ENCODE measurements around the gene COL24A1.

The COL24A1 gene

DNA sequence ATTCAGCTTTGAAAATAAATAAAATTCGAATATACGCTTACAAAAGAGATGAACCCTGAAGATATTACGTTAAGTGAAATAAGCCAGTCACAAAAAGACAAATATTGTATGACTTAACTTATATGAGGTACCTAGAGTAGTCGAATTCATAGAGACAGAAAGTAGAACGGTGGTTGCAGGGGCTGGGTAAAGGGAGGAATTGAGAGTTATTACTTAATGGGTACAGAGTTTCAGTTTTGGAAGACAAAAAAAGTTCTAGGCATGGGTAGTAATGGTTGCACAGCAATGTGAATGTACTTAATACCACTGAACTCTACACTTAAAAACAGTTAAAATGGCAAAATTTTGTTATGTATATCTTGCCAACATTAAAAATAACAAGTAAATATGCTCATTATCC lies 399.7 kb downstream of the COL24A1 start:
- DNase-seq = no peak
- H3K27ac ChIP-seq = no peak overlapping the region
- no peaks in the 10 kb centered on the region for H3K36me3 ChIP-seq
- H3K4me3 ChIP-seq (ENCODE audit: low read depth, low read length) = no peak overlapping the region
- TF ChIP-seq, protein P1, sequence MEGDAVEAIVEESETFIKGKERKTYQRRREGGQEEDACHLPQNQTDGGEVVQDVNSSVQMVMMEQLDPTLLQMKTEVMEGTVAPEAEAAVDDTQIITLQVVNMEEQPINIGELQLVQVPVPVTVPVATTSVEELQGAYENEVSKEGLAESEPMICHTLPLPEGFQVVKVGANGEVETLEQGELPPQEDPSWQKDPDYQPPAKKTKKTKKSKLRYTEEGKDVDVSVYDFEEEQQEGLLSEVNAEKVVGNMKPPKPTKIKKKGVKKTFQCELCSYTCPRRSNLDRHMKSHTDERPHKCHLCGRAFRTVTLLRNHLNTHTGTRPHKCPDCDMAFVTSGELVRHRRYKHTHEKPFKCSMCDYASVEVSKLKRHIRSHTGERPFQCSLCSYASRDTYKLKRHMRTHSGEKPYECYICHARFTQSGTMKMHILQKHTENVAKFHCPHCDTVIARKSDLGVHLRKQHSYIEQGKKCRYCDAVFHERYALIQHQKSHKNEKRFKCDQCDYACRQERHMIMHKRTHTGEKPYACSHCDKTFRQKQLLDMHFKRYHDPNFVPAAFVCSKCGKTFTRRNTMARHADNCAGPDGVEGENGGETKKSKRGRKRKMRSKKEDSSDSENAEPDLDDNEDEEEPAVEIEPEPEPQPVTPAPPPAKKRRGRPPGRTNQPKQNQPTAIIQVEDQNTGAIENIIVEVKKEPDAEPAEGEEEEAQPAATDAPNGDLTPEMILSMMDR (IDR thresholded peaks at IDR 0.05; ENCODE audit: low read depth, low read length) = no peak
- no peaks in the 10 kb centered on the region for H3K9me3 ChIP-seq (ENCODE audit: severe bottlenecking)
- no peaks in the 10 kb centered on the region for H3K27me3 ChIP-seq (ENCODE audit: insufficient read depth, low read depth, severe bottlenecking)

DNA sequence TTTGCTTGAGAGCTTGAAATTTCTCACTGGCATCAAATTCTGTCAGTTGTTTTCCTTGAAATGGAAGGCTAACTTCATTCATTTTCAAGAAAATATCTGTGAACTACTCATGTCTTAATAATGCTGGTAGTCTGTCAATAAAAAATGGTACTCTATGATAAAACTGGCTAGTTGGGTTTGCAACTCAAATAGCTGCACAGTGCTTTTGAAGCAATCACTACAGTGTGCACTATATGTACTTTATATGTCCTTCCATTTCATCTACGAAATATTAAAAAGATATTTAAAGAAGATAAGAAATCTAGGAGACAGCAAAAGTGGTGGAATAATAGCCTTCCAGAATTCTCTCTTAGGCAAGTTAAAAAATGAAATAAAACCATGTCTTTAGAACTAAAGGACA lies 408.5 kb downstream of the COL24A1 start:
- TF ChIP-seq, protein P1 (IDR thresholded peaks at IDR 0.05; ENCODE audit: low read depth, low read length) = no peak
- Histone ChIP-seq H3K4me3 (ENCODE audit: low read depth, low read length) (no peak overlapping the region), H3K27ac (no peak overlapping the region), H3K9me3 (ENCODE audit: severe bottlenecking) (no peaks in the 10 kb centered on the region), H3K36me3 (no peaks in the 10 kb centered on the region), H3K27me3 (ENCODE audit: insufficient read depth, low read depth, severe bottlenecking) (no peaks in the 10 kb centered on the region)
- no peak for DNase-seq

- DNase-seq = no peak
- H3K4me3 ChIP-seq (ENCODE audit: low read depth, low read length) = no peak overlapping the region
- no peaks in the 10 kb centered on the region for H3K36me3 ChIP-seq
- H3K27ac ChIP-seq = no peak overlapping the region
- TF ChIP-seq, protein P1 (IDR thresholded peaks at IDR 0.05; ENCODE audit: low read depth, low read length) = no peak
- no peaks in the 10 kb centered on the region for H3K27me3 ChIP-seq (ENCODE audit: insufficient read depth, low read depth, severe bottlenecking)
- H3K9me3 ChIP-seq (ENCODE audit: severe bottlenecking) = no peaks in the 10 kb centered on the region
Observed at GRCh38 chr1:85746777-85747176, 409.8 kb downstream of the COL24A1 start.

DNA sequence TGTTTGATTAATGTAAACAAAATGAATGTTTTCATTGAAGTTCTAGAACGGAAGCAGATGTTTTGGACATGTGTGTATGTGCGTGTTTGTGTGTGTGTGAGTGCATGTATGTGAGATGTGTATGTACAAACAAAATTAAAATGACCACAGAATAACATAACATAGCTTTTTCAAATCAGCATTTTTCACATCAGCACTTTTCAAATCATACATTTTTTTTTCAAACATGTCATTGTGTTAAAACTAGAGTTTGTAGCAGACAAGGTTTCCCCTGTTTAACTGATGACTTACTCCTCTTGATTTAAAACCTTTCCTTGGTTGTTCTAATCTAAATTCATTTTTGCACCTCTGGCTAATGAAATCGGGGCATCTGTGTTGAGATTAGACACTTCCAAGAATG lies 412.8 kb downstream of the COL24A1 start:
- Histone ChIP-seq H3K27ac (no peak overlapping the region), H3K9me3 (ENCODE audit: severe bottlenecking) (no peaks in the 10 kb centered on the region), H3K27me3 (ENCODE audit: insufficient read depth, low read depth, severe bottlenecking) (no peaks in the 10 kb centered on the region), H3K4me3 (ENCODE audit: low read depth, low read length) (no peak overlapping the region), H3K36me3 (no peaks in the 10 kb centered on the region)
- TF ChIP-seq, protein P1 (IDR thresholded peaks at IDR 0.05; ENCODE audit: low read depth, low read length) = no peak
- DNase-seq = no peak

DNA sequence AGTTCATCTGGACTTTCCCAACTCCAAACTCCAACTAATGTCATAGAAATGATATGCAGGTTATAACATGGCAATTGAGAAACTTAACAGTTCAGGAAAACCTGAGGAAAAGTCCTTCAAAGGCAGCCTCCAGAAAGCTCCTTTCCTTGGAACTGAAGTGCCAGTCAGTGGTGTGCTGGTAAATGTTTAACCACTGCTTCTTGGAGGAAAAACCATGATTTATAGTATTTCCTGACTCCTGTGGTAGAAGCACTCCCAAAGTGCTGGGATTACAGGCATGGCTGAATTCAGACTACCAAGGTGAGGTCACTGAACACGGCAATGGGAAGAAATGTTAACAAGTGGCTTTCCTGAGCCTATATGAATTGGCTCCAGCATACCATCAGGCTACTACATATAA lies 421.6 kb downstream of the COL24A1 start:
- Histone ChIP-seq H3K9me3 (ENCODE audit: severe bottlenecking) (no peaks in the 10 kb centered on the region), H3K4me3 (ENCODE audit: low read depth, low read length) (no peak overlapping the region)
- no peak for DNase-seq

More for the DNA sequence above, 421.6 kb downstream of the COL24A1 start:
- H3K27me3 ChIP-seq (ENCODE audit: insufficient read depth, low read depth, severe bottlenecking) = no peaks in the 10 kb centered on the region
- H3K27ac ChIP-seq = no peak overlapping the region
- TF ChIP-seq, protein P1 (IDR thresholded peaks at IDR 0.05; ENCODE audit: low read depth, low read length) = no peak
- no peaks in the 10 kb centered on the region for H3K36me3 ChIP-seq

All from WERI-Rb-1 (cell line).